CD4-positive, alpha-beta T cell treated with Interleukin-10 for 1 hour (primary cell): Measurements from ENCODE around the gene HOXA13.

Experiments
- DNase-seq: peaks from one replicate; pipeline ENCODE4 v3.0.0-alpha.2; 2020

Gene HOXA13

DNA sequence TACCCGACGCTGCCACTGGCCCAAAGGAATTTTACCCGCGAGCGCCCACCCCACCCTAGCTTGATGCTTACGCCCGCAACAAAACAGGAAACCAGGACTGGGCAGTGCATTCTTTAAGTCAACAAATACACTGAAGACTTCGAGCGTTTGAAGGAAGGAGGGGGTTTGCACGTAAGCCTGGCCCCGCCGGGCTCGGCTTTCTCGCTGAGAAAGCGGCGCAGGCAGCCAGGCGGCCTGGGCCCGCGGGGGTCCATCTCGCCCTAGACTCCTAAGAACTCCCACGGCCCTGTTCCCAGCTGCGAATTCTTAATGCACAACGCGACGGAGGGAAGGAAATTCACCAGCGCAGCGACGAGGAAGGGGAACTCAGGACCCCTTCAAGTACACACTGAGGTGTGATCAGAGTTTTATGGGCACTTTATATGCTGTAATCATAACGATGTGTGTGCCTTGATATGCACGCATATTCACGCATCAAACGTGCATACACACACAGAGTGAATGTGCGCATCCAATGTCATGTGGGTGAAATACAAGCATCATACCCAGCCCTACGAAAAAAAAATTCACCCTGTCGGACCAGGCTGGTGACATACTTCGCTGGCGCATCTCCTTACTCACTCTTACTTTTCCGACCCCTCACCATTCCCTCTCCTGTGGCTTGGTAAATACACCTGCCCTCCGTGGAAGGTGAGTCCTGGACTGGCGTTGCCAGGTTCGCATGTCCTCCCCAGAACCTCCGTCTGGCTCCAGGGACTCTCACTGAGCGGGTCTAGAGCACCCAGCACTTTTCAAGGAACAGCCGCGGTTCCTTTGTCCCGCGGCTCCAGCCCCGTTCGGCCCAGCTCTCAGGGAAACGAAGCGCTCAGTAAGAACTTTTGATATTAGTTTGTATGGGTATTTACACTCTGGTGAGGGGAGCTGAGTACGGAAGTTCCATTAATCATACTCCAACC is 5.7 kb upstream of the HOXA13 start:
- no peak for DNase-seq

GRCh38 chr7:27204851-27205322 is 5.0 kb upstream of the HOXA13 start:
- DNase-seq: no peak

- DNase-seq: no peak
Measured at GRCh38 chr7:27203964-27204594, 4.2 kb upstream of the HOXA13 start.

DNA sequence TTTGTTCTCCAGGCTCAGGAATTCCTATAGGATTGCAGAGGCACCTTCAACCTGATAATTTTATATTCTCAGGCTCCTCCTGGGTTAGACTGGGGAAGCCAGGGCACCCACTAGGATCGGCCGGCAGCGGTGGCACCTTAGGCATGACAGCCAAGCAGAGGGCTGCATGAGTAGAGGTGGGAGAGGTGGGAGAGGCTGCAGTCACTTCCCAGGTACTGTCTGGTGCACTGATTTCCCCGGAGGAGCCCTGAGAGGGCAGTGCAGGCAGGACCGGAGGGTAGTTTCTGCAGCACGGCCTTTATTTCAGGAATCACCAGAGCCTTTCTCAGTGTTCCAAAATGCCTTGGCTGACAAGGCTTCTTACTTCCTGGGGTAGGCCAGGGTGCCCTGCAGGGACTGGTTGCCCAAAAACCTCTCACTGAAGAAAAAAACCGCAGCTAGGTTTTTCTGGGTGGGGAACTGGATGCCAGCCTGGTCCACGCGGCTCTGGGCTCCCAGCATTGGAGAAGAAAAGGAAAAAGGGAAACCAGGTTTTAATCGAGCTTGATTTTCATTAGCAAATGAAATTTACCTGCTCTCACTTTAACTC is 3.6 kb upstream of the HOXA13 start:
- DNase-seq: no peak

DNA sequence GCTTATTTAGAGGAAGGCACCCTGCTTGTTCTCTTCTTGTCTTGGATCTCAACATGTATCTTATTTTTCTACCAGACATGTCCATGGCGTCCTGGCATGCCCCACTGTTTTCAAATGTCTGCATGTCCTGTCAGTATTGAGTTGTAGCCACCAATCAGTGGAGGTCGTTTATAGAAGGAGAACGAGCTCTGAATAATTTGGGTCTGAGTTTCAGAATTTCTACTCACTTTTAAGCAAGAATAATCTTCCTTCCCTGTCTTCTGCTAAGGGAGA is 2.9 kb upstream of the HOXA13 start:
- DNase-seq: no peak

GRCh38 chr7:27202018-27202861 is 2.3 kb upstream of the HOXA13 start:
- DNase-seq: no peak

DNA sequence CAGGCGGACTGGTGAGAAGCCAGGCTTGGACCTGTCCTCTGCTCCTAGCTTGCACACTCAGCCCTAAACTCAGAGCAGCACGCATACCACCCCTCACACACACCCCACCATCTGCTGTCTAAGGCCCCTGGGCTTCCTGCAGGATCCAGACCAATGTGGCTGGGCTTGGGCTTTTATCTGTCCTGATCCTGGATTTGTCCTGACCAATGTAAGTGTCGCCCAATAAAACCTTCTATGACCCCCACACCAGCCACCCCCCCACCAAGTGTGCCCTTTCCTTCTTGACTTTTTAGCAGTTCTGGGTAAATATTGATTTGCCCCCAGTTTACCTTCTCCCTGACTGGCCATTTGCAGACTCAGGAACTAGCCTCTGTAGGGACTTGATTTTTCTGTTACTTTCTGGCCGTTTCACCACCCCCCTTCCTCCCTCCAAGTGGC is 1.7 kb upstream of the HOXA13 start:
- no peak for DNase-seq

DNA sequence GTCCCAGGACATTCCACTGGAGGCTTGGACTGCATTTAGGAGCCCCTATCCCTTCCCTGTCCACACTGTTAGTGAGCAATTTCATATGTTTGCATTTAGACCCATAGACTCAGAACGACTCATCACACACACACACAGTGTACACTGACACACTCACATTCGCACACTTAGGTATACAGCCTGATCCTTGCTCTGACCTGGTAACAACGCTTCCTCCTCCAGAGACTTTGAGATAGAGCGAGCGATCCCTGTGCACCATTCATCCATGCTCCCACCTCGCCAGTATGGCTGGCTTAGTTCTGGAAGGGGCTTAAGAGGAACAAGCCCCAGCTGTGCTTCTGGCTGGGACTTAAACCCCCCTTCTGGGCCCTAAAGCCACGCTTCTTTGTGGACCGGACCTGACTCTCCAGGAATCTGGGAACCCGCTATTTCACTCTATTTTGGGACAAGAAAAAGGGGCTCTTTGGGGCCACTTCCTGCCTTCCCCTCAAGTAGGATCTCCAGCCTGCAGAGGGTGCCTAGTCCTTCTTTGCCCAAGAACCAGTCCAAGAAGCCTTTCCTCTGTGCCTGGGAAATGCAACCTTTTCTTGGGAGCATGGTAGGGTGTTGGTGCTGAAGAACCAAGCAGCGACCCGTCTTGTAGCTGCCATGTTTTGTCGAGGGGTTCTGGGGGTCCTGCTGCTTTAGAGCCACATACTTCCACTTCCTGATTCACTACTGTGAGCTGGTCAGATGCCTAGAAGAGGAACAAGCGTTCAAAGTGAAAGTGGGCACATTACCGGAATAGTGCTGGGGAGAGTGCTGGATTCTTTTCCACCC is 1.1 kb upstream of the HOXA13 start:
- no peak for DNase-seq

GRCh38 chr7:27198871-27199801 is 755 bp downstream of the HOXA13 start:
- no peak for DNase-seq

GRCh38 chr7:27198138-27198841 is 1.6 kb downstream of the HOXA13 start:
- no peak for DNase-seq

- no peak for DNase-seq
Measured at GRCh38 chr7:27197137-27198042, 2.5 kb downstream of the HOXA13 start.

GRCh38 chr7:27196287-27196767 is 3.6 kb downstream of the HOXA13 start:
- peak; percentile 82 for DNase-seq

GRCh38 chr7:27194686-27195379 is 5.1 kb downstream of the HOXA13 start:
- no peak for DNase-seq

DNA sequence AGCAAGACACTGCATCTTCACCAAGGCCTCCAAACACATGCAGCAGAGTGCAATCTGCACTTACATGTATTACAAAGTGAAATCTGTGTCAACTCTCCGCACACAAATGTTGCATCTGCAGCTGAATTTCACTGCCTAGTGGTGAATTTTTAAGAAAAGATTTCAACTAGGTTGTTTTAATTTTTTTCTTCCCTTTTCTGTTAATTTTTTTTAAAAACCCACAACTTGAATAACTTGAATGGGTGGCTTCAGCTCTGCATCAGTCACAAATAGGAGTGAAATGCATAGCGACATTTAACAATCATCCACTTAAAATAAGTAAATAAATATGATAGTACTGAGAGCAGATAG is 5.9 kb downstream of the HOXA13 start:
- no peak for DNase-seq

DNA sequence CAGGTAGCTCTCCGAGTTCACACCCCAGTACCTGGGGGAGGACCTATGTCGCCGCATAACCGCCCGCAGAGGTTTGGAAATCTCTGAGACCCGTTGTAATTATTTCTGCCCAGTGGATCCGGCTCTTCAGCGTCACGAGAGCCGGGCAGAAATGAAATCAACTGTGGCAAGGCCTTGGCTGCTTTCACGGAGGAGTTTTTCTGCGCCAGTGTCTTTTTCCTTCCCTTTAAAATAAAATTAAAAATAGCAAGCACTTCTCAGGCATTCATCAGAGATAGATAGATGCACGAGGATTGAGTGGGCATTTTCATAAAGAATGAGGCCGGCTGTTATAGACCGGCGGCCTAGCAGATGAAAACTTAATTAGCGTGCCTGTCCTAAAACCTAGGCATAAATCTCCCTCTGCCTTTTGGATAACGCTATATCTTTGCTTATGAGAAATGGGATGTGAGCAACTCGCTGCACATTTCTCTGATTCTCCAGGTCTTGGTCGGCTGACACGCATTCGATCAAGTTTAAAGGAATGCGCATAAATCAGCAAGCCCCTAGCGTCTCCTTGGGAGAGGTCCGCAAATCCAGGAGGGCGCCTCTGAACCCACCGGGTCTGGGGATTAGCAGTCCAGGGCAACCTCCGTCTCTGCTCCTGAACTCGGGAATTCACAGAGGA is 6.4 kb downstream of the HOXA13 start:
- no peak for DNase-seq

GRCh38 chr7:27192546-27193334 is 7.2 kb downstream of the HOXA13 start:
- no peak for DNase-seq
